ENCODE results near the gene NELL1. TPM values are rescaled to one million over a fixed set of nuclear protein-coding genes. Genes with fewer than 3 reads are reported as not detected.

The NELL1 gene
- total and polyA plus RNA-seq, 2 donors (not counting 1 experiment from before 2014, with no cell fraction given): not detected

DNA sequence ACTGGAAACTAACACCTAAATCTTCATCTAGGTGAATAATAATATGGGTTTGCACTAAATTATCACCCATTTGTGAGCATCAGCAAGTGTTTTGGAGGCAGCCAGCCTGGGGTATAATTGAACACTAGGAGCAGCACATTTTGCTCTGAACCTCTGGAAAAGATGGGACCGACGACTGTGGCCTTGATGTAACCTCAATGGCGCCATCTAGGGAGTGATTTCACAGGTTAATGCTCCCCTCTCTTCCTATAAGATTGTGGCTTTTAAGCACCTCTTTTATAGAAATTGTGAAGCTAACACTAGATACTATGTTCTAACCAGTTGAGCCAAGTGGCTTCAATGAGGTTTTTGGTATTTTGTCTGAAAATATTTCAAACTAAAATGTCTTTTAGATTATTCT is 203.7 kb downstream of the NELL1 start:
- no peaks in the 10 kb centered on the region for H3K9me3 ChIP-seq (ENCODE audit: control insufficient read depth, insufficient read depth, low read depth, low read length)
- TF ChIP-seq EZH2 (IDR thresholded peaks at IDR 0.05; ENCODE audit: low read length, missing control alignments): no peak
- TF ChIP-seq, protein P1, sequence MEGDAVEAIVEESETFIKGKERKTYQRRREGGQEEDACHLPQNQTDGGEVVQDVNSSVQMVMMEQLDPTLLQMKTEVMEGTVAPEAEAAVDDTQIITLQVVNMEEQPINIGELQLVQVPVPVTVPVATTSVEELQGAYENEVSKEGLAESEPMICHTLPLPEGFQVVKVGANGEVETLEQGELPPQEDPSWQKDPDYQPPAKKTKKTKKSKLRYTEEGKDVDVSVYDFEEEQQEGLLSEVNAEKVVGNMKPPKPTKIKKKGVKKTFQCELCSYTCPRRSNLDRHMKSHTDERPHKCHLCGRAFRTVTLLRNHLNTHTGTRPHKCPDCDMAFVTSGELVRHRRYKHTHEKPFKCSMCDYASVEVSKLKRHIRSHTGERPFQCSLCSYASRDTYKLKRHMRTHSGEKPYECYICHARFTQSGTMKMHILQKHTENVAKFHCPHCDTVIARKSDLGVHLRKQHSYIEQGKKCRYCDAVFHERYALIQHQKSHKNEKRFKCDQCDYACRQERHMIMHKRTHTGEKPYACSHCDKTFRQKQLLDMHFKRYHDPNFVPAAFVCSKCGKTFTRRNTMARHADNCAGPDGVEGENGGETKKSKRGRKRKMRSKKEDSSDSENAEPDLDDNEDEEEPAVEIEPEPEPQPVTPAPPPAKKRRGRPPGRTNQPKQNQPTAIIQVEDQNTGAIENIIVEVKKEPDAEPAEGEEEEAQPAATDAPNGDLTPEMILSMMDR (conservative IDR thresholded peaks at IDR 0.05 in 1 of 2, IDR thresholded peaks at IDR 0.05 in 1 of 2; ENCODE audit: low read depth in 1 of 2, low read length in 2 of 2): no peak
- no peak overlapping the region for H2AFZ ChIP-seq (ENCODE audit: low read length)
- no peak overlapping the region for H3K4me2 ChIP-seq (ENCODE audit: extremely low read depth, insufficient read depth, low read length)
- H3K36me3 ChIP-seq (ENCODE audit: control insufficient read depth, insufficient read depth, low read length): no peaks in the 10 kb centered on the region
- H3K4me3 ChIP-seq (replicated peaks in 1 of 4; ENCODE audit: control extremely low read depth in 1 of 4, insufficient read depth in 1 of 4, low read depth in 3 of 4, low read length in 4 of 4): no peak overlapping the region
- H4K20me1 ChIP-seq (ENCODE audit: control insufficient read depth, extremely low read depth, insufficient read depth, low read length): no peaks in the 10 kb centered on the region
- no peaks in the 10 kb centered on the region for H3K79me2 ChIP-seq (ENCODE audit: control insufficient read depth, insufficient read depth, low read length)
- no peaks in the 10 kb centered on the region for H3K4me1 ChIP-seq (ENCODE audit: control insufficient read depth, extremely low read depth, insufficient read depth, low read length)
- H3K27ac ChIP-seq (ENCODE audit: insufficient read depth, low read length): no peak overlapping the region
- H3K9ac ChIP-seq (ENCODE audit: insufficient read depth, low read length): no peak overlapping the region
- H3K27me3 ChIP-seq (ENCODE audit: control insufficient read depth, insufficient read depth, low read length): no peaks in the 10 kb centered on the region
- DNase-seq (ENCODE audit: low read depth in 2 of 2): no peak

DNA sequence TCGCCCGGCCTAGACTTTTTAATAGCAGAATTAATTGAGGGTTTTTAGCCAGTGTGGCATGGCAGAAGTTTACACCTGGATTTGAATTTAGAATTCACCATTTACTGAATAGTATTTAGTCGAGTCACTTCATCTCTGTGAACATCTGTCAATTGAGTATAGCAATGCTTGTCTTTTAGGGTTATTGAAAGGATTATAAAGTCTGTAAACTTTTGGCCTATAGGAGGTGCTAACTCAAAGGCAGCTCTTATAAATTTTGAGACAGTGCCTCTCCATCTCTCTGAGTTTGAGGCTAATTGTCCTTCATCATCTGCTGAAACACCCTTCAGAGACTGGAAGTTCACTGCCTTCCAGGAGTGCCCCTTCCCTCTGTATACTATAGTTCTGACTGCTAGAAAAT is 205.0 kb downstream of the NELL1 start:
- no peaks in the 10 kb centered on the region for H3K4me1 ChIP-seq (ENCODE audit: control insufficient read depth, extremely low read depth, insufficient read depth, low read length)
- H3K27ac ChIP-seq (ENCODE audit: insufficient read depth, low read length): no peak overlapping the region
- no peaks in the 10 kb centered on the region for H3K36me3 ChIP-seq (ENCODE audit: control insufficient read depth, insufficient read depth, low read length)
- H4K20me1 ChIP-seq (ENCODE audit: control insufficient read depth, extremely low read depth, insufficient read depth, low read length): no peaks in the 10 kb centered on the region
- TF ChIP-seq EZH2 (IDR thresholded peaks at IDR 0.05; ENCODE audit: low read length, missing control alignments): no peak
- TF ChIP-seq, protein P1 (conservative IDR thresholded peaks at IDR 0.05 in 1 of 2, IDR thresholded peaks at IDR 0.05 in 1 of 2; ENCODE audit: low read depth in 1 of 2, low read length in 2 of 2): no peak
- H3K27me3 ChIP-seq (ENCODE audit: control insufficient read depth, insufficient read depth, low read length): no peaks in the 10 kb centered on the region
- no peak overlapping the region for H2AFZ ChIP-seq (ENCODE audit: low read length)
- H3K4me3 ChIP-seq (replicated peaks in 1 of 4; ENCODE audit: control extremely low read depth in 1 of 4, insufficient read depth in 1 of 4, low read depth in 3 of 4, low read length in 4 of 4): no peak overlapping the region
- no peak overlapping the region for H3K9ac ChIP-seq (ENCODE audit: insufficient read depth, low read length)
- H3K4me2 ChIP-seq (ENCODE audit: extremely low read depth, insufficient read depth, low read length): no peak overlapping the region
- no peaks in the 10 kb centered on the region for H3K9me3 ChIP-seq (ENCODE audit: control insufficient read depth, insufficient read depth, low read depth, low read length)
- DNase-seq (ENCODE audit: low read depth in 2 of 2): no peak
- H3K79me2 ChIP-seq (ENCODE audit: control insufficient read depth, insufficient read depth, low read length): no peaks in the 10 kb centered on the region

DNA sequence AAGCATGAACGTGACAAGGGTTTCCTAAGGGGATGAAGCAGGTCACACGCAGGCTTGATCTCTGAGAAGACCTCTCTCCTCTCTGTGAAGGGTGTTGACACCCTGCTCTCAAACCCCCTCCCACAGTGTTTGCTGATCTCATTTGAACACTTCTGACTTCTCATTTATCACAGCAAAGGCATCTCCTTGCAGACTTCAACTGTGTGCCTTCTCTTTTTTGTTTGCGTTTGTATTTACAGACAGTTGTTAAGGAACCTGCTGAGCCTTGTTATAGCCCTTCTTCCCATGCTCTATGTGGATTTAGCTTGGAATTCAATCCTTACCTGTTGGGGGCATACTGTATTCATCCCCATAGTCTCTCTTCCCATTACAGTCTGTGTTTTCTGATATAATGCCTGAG is 206.5 kb downstream of the NELL1 start:
- no peaks in the 10 kb centered on the region for H3K9me3 ChIP-seq (ENCODE audit: control insufficient read depth, insufficient read depth, low read depth, low read length)
- DNase-seq (ENCODE audit: low read depth in 2 of 2): no peak
- TF ChIP-seq, protein P1 (conservative IDR thresholded peaks at IDR 0.05 in 1 of 2, IDR thresholded peaks at IDR 0.05 in 1 of 2; ENCODE audit: low read depth in 1 of 2, low read length in 2 of 2): no peak
- no peak for TF ChIP-seq EZH2 (IDR thresholded peaks at IDR 0.05; ENCODE audit: low read length, missing control alignments)
- H3K4me1 ChIP-seq (ENCODE audit: control insufficient read depth, extremely low read depth, insufficient read depth, low read length): no peaks in the 10 kb centered on the region
- no peaks in the 10 kb centered on the region for H4K20me1 ChIP-seq (ENCODE audit: control insufficient read depth, extremely low read depth, insufficient read depth, low read length)
- no peak overlapping the region for H2AFZ ChIP-seq (ENCODE audit: low read length)
- H3K27me3 ChIP-seq (ENCODE audit: control insufficient read depth, insufficient read depth, low read length): no peaks in the 10 kb centered on the region
- H3K79me2 ChIP-seq (ENCODE audit: control insufficient read depth, insufficient read depth, low read length): no peaks in the 10 kb centered on the region
- H3K9ac ChIP-seq (ENCODE audit: insufficient read depth, low read length): no peak overlapping the region
- no peaks in the 10 kb centered on the region for H3K36me3 ChIP-seq (ENCODE audit: control insufficient read depth, insufficient read depth, low read length)
- H3K4me3 ChIP-seq (replicated peaks in 1 of 4; ENCODE audit: control extremely low read depth in 1 of 4, insufficient read depth in 1 of 4, low read depth in 3 of 4, low read length in 4 of 4): no peak overlapping the region
- no peak overlapping the region for H3K27ac ChIP-seq (ENCODE audit: insufficient read depth, low read length)
- H3K4me2 ChIP-seq (ENCODE audit: extremely low read depth, insufficient read depth, low read length): no peak overlapping the region
